ENCODE results near the gene MBOAT2. TPM values are rescaled to one million over a fixed set of nuclear protein-coding genes. Genes with fewer than 3 reads are reported as not detected.

The MBOAT2 gene
- total and polyA plus RNA-seq, 4 donors: 0.57 to 65.5 (median 3.2) TPM

DNA sequence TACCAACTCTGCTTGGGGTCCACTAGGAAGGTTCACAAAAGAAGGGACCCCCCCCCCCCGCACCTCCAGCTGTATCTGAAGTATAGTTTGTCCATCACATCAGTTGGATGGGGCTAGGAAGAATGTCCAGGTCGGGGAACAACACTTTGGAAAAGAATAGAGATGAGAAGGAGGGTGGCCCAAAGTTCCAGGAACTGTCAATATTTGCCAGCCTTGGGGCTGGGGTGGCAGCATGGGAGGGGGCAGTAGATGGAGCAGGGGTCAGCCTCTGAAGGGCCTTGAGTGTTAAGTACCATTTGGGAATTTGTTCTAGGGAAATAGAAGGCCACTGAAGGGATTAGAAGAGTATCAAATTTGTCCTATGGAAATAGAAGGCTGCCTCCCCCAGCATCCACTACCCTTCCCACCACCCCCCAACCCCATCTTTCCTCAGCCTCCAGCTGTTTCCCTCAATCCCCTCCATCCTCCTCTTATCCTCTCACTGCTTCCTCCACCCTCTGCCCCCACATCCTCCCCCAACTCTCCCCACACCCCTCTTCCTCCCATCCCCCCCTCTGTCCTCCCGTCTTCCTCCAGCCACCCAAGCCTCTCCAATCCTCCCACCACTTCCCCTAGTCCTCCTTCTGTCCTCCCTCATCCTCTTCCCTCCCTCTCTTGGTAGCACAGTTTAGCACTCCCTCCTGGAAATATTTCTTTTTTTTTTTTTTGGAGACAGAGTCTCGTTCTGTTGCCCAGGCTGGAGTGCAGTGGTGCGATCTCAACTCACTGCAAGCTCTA lies 164.1 kb downstream of the MBOAT2 start:
- Histone ChIP-seq H3K9me3 (ENCODE audit: control insufficient read depth in 4 of 4, low read length in 3 of 4) (no peaks in the 10 kb centered on the region), H3K27ac (ENCODE audit: low read depth in 1 of 2, low read length in 2 of 2) (no peak overlapping the region), H3K9ac (ENCODE audit: low read depth in 1 of 2, low read length in 2 of 2) (no peak overlapping the region), H3K4me3 (ENCODE audit: low read depth in 1 of 3, low read length in 3 of 3) (no peak overlapping the region), H3K4me1 (ENCODE audit: control insufficient read depth in 4 of 4, insufficient read depth in 4 of 4, low read length in 3 of 4) (peaks cover 0 to 13% (median 8%) of the 10 kb centered on the region in 4 donors), H3K36me3 (ENCODE audit: control insufficient read depth in 4 of 4, insufficient read depth in 3 of 4, low read depth in 1 of 4, low read length in 3 of 4) (no peaks in the 10 kb centered on the region), H3K27me3 (ENCODE audit: control insufficient read depth in 4 of 4, insufficient read depth in 4 of 4, low read length in 3 of 4) (no peaks in the 10 kb centered on the region)
- TF ChIP-seq, protein P1, sequence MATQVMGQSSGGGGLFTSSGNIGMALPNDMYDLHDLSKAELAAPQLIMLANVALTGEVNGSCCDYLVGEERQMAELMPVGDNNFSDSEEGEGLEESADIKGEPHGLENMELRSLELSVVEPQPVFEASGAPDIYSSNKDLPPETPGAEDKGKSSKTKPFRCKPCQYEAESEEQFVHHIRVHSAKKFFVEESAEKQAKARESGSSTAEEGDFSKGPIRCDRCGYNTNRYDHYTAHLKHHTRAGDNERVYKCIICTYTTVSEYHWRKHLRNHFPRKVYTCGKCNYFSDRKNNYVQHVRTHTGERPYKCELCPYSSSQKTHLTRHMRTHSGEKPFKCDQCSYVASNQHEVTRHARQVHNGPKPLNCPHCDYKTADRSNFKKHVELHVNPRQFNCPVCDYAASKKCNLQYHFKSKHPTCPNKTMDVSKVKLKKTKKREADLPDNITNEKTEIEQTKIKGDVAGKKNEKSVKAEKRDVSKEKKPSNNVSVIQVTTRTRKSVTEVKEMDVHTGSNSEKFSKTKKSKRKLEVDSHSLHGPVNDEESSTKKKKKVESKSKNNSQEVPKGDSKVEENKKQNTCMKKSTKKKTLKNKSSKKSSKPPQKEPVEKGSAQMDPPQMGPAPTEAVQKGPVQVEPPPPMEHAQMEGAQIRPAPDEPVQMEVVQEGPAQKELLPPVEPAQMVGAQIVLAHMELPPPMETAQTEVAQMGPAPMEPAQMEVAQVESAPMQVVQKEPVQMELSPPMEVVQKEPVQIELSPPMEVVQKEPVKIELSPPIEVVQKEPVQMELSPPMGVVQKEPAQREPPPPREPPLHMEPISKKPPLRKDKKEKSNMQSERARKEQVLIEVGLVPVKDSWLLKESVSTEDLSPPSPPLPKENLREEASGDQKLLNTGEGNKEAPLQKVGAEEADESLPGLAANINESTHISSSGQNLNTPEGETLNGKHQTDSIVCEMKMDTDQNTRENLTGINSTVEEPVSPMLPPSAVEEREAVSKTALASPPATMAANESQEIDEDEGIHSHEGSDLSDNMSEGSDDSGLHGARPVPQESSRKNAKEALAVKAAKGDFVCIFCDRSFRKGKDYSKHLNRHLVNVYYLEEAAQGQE (IDR thresholded peaks at IDR 0.05): no peak
- no peak for TF ChIP-seq RXRA (IDR thresholded peaks at IDR 0.05)
- TF ChIP-seq, protein P2, sequence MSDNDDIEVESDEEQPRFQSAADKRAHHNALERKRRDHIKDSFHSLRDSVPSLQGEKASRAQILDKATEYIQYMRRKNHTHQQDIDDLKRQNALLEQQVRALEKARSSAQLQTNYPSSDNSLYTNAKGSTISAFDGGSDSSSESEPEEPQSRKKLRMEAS (IDR thresholded peaks at IDR 0.05): no peak
- TF ChIP-seq FOXA2 (IDR thresholded peaks at IDR 0.05): no peak
- TF ChIP-seq, protein P3, sequence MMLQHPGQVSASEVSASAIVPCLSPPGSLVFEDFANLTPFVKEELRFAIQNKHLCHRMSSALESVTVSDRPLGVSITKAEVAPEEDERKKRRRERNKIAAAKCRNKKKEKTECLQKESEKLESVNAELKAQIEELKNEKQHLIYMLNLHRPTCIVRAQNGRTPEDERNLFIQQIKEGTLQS (IDR thresholded peaks at IDR 0.05): no peak
- no peak for TF ChIP-seq RAD21 (IDR thresholded peaks at IDR 0.05)
- TF ChIP-seq GABPA (IDR thresholded peaks at IDR 0.05 in 1 of 2, conservative IDR thresholded peaks at IDR 0.05 in 1 of 2): no peak
- TF ChIP-seq, protein P4, sequence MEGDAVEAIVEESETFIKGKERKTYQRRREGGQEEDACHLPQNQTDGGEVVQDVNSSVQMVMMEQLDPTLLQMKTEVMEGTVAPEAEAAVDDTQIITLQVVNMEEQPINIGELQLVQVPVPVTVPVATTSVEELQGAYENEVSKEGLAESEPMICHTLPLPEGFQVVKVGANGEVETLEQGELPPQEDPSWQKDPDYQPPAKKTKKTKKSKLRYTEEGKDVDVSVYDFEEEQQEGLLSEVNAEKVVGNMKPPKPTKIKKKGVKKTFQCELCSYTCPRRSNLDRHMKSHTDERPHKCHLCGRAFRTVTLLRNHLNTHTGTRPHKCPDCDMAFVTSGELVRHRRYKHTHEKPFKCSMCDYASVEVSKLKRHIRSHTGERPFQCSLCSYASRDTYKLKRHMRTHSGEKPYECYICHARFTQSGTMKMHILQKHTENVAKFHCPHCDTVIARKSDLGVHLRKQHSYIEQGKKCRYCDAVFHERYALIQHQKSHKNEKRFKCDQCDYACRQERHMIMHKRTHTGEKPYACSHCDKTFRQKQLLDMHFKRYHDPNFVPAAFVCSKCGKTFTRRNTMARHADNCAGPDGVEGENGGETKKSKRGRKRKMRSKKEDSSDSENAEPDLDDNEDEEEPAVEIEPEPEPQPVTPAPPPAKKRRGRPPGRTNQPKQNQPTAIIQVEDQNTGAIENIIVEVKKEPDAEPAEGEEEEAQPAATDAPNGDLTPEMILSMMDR (IDR thresholded peaks at IDR 0.05; ENCODE audit: low read depth, low read length, missing input control): no peak
- TF ChIP-seq EGR1 (IDR thresholded peaks at IDR 0.05; ENCODE audit: low read depth in 2 of 2): no peak
- no peak for TF ChIP-seq SP1 (IDR thresholded peaks at IDR 0.05)
- no peak for TF ChIP-seq HNF4A (conservative IDR thresholded peaks at IDR 0.05)
- TF ChIP-seq YY1 (IDR thresholded peaks at IDR 0.05): no peak
- no peak for TF ChIP-seq HNF4G (IDR thresholded peaks at IDR 0.05)
- TF ChIP-seq FOXA1 (IDR thresholded peaks at IDR 0.05): no peak
- no peak for TF ChIP-seq TAF1 (conservative IDR thresholded peaks at IDR 0.05)
- WGBS: 66% methylated on average over 5 of the region's 5 CpGs
- no peak for DNase-seq (ENCODE audit: low spot score)

DNA sequence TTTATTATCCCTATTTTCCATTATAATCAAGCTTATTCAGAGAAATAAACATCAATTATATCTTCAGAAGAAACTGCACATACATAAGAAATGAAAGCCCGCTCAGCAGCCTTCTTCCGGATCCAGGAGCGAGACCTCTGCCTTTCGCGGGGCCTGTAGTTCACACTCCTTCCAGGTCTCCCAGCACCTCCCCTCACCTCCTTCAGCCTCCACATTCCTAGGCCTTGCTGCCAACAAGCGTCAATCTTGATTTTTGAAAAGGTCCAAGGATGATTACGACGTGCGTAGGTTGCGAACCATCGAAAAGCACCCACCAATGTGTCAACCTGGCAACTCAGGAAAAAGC lies 165.7 kb downstream of the MBOAT2 start:
- TF ChIP-seq RXRA (IDR thresholded peaks at IDR 0.05): no peak
- no peak for TF ChIP-seq TAF1 (conservative IDR thresholded peaks at IDR 0.05)
- no peak for TF ChIP-seq HNF4A (conservative IDR thresholded peaks at IDR 0.05)
- TF ChIP-seq SP1 (IDR thresholded peaks at IDR 0.05): no peak
- TF ChIP-seq, protein P1 (IDR thresholded peaks at IDR 0.05): no peak
- TF ChIP-seq, protein P5, sequence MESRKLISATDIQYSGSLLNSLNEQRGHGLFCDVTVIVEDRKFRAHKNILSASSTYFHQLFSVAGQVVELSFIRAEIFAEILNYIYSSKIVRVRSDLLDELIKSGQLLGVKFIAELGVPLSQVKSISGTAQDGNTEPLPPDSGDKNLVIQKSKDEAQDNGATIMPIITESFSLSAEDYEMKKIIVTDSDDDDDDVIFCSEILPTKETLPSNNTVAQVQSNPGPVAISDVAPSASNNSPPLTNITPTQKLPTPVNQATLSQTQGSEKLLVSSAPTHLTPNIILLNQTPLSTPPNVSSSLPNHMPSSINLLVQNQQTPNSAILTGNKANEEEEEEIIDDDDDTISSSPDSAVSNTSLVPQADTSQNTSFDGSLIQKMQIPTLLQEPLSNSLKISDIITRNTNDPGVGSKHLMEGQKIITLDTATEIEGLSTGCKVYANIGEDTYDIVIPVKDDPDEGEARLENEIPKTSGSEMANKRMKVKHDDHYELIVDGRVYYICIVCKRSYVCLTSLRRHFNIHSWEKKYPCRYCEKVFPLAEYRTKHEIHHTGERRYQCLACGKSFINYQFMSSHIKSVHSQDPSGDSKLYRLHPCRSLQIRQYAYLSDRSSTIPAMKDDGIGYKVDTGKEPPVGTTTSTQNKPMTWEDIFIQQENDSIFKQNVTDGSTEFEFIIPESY (IDR thresholded peaks at IDR 0.05): no peak
- TF ChIP-seq GABPA (IDR thresholded peaks at IDR 0.05 in 1 of 2, conservative IDR thresholded peaks at IDR 0.05 in 1 of 2): no peak

More for the DNA sequence above, 165.7 kb downstream of the MBOAT2 start:
- no peak overlapping the region for H3K9ac ChIP-seq (ENCODE audit: low read depth in 1 of 2, low read length in 2 of 2)
- 86% methylated on average over 11 of the region's 11 CpGs for WGBS
- peaks cover 0 to 13% (median 8%) of the 10 kb centered on the region in 4 donors for H3K4me1 ChIP-seq (ENCODE audit: control insufficient read depth in 4 of 4, insufficient read depth in 4 of 4, low read length in 3 of 4)
- peak overlapping the region in 1 of 3 donors; percentile 96 for H3K4me3 ChIP-seq (ENCODE audit: low read depth in 1 of 3, low read length in 3 of 3)
- no peaks in the 10 kb centered on the region for H3K9me3 ChIP-seq (ENCODE audit: control insufficient read depth in 4 of 4, low read length in 3 of 4)
- no peaks in the 10 kb centered on the region for H3K27me3 ChIP-seq (ENCODE audit: control insufficient read depth in 4 of 4, insufficient read depth in 4 of 4, low read length in 3 of 4)
- DNase-seq (ENCODE audit: low spot score): no peak
- no peaks in the 10 kb centered on the region for H3K36me3 ChIP-seq (ENCODE audit: control insufficient read depth in 4 of 4, insufficient read depth in 3 of 4, low read depth in 1 of 4, low read length in 3 of 4)
- no peak overlapping the region for H3K27ac ChIP-seq (ENCODE audit: low read depth in 1 of 2, low read length in 2 of 2)
